Measurements from ENCODE around the gene CTDNEP1. TPM values are rescaled to one million over a fixed set of nuclear protein-coding genes. Genes with fewer than 3 reads are reported as not detected.

CTDNEP1 gene
- 10 to 100 TPM; 33.5 to 44.8 TPM for total RNA-seq

DNA sequence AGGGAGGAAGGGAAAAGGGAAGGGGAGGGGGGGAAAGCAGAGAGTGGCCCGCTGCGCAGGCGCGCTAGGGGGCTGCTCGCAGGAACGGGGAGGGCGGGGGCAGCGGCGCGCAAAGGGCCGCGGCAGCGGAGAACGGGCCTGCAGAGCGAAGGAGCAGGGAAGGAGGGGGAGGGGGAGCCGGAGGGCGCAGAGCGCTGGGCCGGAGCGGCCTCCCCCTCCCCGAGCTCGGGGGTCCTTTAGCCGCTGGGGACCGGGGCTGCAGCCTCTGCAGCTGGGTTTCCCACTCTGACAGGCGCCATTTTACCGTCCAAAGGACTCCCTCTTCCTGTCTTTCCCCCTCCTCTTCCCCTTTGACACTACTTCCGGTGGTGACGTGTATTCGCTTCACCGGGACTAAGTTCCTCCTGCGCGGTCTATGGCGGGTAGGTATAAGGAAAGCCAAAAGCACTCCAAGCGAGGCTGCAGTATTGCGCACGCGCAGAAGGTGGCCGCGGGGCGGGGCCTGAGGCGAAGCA is at the start of gene CTDNEP1:
CTDNEP1 (minus strand) TSS at position 74 of the 515 bp plus-strand sequence. CDS start 438 bp downstream, outside the sequence.
- DNase-seq, result peak; percentile 97 to 99 (median 98)
- Histone ChIP-seq H3K4me1 (peaks cover 38% of the 10 kb centered on the region), H3K36me3 (replicated peaks in 1 of 2; ENCODE audit: insufficient read depth in 1 of 2, low read depth in 2 of 2) (peaks cover 0 to 7% of the 10 kb centered on the region in 2 donors), H3K27me3 (no peaks in the 10 kb centered on the region), H3K9me3 (no peaks in the 10 kb centered on the region), H3K27ac (peak within 1 kb of the TSS; percentile 87 to 100 (median 100)), H3K4me3 (peak within 1 kb of the TSS; percentile 98 to 99)
- TF ChIP-seq, protein P1, sequence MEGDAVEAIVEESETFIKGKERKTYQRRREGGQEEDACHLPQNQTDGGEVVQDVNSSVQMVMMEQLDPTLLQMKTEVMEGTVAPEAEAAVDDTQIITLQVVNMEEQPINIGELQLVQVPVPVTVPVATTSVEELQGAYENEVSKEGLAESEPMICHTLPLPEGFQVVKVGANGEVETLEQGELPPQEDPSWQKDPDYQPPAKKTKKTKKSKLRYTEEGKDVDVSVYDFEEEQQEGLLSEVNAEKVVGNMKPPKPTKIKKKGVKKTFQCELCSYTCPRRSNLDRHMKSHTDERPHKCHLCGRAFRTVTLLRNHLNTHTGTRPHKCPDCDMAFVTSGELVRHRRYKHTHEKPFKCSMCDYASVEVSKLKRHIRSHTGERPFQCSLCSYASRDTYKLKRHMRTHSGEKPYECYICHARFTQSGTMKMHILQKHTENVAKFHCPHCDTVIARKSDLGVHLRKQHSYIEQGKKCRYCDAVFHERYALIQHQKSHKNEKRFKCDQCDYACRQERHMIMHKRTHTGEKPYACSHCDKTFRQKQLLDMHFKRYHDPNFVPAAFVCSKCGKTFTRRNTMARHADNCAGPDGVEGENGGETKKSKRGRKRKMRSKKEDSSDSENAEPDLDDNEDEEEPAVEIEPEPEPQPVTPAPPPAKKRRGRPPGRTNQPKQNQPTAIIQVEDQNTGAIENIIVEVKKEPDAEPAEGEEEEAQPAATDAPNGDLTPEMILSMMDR (IDR thresholded peaks at IDR 0.05), result no peak
- TF ChIP-seq POLR2A (IDR thresholded peaks at IDR 0.05), result peak; percentile 42 to 70 (median 60)
- ATAC-seq, result peak; percentile 92
- WGBS, 2 donors, result 0 to 1% methylated on average over 39 to 40 of the region's 41 CpGs
- intact Hi-C loops (cut with DNase I), result no loop called here

DNA sequence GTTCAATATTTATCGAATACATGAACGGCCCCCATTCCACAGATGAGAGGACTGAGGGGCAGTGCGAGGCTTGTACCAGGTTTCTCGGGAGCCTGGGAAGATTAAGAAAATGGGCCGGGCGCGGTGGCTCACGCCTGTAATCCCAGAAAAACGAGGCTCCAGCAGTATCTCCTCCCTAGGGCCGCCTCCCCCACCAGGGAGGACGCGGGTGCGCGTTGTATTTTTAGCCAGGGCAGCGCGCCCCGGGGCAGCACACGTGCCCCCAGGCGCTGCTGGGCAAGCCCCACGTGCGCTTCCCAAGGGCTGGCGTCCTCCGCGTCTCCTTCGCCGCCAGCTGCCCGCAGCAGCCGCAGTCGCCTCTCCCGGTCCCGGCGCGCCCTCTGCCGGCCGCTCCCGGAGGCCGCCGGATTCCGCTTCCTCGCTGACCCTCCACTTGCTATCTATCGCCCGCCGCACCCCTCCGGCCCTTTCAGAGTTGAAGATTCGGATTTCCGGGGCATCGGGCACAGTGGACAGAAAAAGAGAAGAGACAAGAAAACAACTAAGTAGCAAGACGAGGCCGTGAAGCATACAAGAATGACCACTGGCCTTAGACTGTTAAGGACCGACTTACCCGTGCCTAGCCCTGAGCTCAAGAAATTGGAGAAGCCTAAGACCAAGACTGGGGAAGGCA is 44.8 kb upstream of the CTDNEP1 start:
- intact Hi-C loops (cut with DNase I), result no loop called here
- H3K4me1 ChIP-seq, result peaks cover 32% of the 10 kb centered on the region

DNA sequence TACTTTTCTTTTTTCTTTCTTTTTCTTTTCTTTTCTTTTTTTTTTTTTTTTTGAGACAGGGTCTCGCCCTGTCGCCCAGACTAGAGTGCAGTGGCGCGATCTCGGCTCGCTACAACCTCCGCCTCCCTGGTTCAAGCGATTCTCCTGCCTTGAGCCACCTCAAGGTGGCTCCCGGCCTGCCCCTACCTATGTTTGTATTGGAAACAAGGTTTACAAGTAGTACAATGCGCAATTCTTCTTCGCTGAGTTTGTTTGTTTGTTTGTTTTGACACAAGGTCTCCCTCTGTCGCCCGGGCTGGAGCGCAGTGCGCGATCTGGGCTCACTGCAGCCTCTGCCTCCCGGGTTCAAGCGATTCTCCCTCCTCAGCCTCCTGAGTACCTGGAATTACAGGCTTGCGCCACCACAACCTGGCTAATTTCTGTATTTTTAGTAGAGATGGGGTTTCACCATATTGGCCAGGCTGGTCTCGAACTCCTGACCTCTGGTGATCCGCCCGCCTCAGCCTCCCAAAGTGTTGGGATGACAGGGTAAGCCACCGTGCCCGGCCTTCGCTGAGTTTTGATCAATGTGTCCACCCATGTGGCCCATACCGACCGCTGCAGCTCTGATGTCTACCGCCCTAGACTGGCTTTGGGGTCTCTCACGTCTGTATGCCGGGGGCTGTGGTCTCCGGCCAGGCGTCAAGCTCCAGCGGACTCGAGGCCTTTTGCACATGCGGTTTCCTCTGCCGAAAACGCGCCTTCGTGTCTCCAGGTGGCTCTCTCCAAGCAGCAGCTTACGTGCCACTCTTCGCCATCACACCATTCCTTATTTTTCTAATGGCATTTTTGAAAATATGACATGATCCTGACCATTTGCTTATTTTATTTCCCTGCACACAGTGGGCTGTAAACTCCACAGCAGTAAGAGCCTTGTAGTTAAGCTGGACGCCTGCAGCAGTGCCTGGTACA is 44.0 kb upstream of the CTDNEP1 start:
- no peaks in the 10 kb centered on the region for H3K9me3 ChIP-seq
- no peaks in the 10 kb centered on the region for H3K36me3 ChIP-seq (replicated peaks in 1 of 2; ENCODE audit: insufficient read depth in 1 of 2, low read depth in 2 of 2)
- ATAC-seq, result no peak
- H3K27ac ChIP-seq, result no peak overlapping the region
- H3K4me1 ChIP-seq, result peaks cover 32% of the 10 kb centered on the region
- TF ChIP-seq, protein P1 (IDR thresholded peaks at IDR 0.05), result peak in 1 of 7 experiments; percentile 23
- TF ChIP-seq POLR2A (IDR thresholded peaks at IDR 0.05), result no peak
- intact Hi-C loops (cut with DNase I), result no loop called here
- no peaks in the 10 kb centered on the region for H3K27me3 ChIP-seq
- WGBS, 2 donors, result 64 to 66% methylated on average over 38 to 42 of the region's 42 CpGs
- no peak for DNase-seq
- no peak overlapping the region for H3K4me3 ChIP-seq

More for the DNA sequence above, 44.8 kb upstream of the CTDNEP1 start:
- Histone ChIP-seq H3K27me3 (no peaks in the 10 kb centered on the region), H3K9me3 (no peaks in the 10 kb centered on the region), H3K36me3 (replicated peaks in 1 of 2; ENCODE audit: insufficient read depth in 1 of 2, low read depth in 2 of 2) (no peaks in the 10 kb centered on the region), H3K27ac (no peak overlapping the region), H3K4me3 (no peak overlapping the region)
- TF ChIP-seq, protein P1 (IDR thresholded peaks at IDR 0.05), result peak; percentile 89 to 97 (median 96)
- no peak for TF ChIP-seq POLR2A (IDR thresholded peaks at IDR 0.05)
- peak; percentile 84 for ATAC-seq
- DNase-seq, result peak; percentile 82 to 84 (median 84)
- WGBS, 2 donors, result 5 to 9% methylated on average over 33 to 49 of the region's 51 CpGs

DNA sequence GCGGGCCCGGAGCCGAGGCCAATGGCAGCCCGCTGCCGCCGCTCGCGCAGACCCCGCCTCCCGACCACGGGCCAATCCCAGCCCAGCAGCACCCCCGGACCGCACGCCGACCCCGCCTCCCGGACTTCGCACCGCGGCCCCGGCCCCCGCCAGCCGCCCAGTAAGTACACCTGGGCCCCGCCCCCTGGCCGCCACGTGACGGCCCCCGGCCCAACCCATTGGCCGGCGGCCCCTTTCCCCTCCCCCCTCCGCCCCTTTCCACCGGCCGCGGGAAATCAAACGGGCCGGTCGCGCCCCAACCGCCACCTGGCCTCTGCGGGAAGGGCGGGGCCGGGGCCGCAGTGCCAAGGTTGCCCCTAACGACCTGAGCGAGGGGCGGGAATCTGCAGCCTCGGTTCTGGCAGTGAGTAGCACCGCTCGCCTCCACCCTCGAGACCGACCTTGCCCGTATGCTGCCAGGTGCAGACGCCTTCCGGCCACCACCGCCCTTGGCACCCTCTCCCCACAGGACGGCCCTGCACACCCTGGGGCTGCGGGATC is 43.1 kb upstream of the CTDNEP1 start, which contains the start of gene YBX2:
YBX2 (minus strand) TSS at position 26 of the 540 bp plus-strand sequence. CDS start 139 bp downstream, outside the sequence.
- no peak for TF ChIP-seq POLR2A (IDR thresholded peaks at IDR 0.05)
- TF ChIP-seq, protein P1 (IDR thresholded peaks at IDR 0.05), result peak in 1 of 7 experiments; percentile 9
- no peaks in the 10 kb centered on the region for H3K36me3 ChIP-seq (replicated peaks in 1 of 2; ENCODE audit: insufficient read depth in 1 of 2, low read depth in 2 of 2)
- ATAC-seq (peak; percentile 69), DNase-seq (peak; percentile 76 to 86 (median 82))
- WGBS, 2 donors, result 1 to 2% methylated on average over 5 to 37 of the region's 57 CpGs
- H3K9me3 ChIP-seq, result no peaks in the 10 kb centered on the region
- H3K4me1 ChIP-seq, result peaks cover 32% of the 10 kb centered on the region
- H3K27me3 ChIP-seq, result no peaks in the 10 kb centered on the region
- H3K27ac ChIP-seq, result no peak within 1 kb of the TSS
- intact Hi-C loops (cut with DNase I), result no loop called here
- H3K4me3 ChIP-seq, result no peak within 1 kb of the TSS
